ENCODE measurements around the gene NDUFAF2.
A peak's percentile ranks its signal among the peaks of the same experiment; 100 is the strongest.
"Not testable (repeated sequence)": the region's sequence is repeated elsewhere in the genome, so short reads cannot be mapped to it uniquely, and the experiment has no call there.

NDUFAF2 gene

DNA sequence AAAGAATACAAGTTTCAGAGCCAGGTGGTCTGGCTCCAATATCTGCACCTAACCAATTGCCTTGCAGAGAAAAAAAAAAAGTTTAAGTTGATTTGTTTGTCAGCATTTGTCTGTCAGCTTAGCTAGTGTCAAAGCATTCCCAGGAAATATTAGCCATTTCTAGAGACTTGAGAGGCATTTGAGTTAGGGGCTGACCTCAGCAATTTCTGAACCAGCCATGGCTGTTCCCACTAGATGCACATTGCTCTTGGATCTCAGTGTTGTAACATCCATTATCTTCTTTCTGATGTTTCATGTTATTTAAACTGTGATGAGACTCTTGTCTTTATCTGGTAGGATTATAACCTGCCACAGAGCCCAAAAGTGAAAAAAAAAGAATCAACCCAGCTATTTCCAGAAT lies 102.3 kb downstream of the NDUFAF2 start:
- DNase-seq (ENCODE audit: low read depth in 2 of 3, low spot score in 1 of 3) = no peak

DNA sequence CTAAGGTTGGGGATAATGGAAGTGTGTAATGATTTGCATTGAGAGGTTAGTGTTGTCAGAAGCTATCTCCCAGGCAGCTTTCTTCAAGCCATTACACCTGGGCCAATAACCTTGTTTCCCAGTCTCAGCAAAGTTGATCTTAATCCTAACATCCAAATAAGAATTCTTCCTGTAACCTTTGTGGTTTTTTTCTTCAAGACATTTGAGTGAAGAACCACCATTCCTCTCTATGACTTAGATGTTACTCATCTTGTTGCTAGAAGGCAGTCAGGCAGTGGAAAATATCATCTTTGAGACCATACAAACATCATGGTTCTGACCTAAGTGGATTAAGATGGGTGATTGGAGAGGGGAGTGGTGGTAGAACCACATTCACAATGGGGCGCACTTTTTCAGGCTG lies 103.5 kb downstream of the NDUFAF2 start:
- DNase-seq (ENCODE audit: low read depth in 2 of 3, low spot score in 1 of 3) = no peak

DNA sequence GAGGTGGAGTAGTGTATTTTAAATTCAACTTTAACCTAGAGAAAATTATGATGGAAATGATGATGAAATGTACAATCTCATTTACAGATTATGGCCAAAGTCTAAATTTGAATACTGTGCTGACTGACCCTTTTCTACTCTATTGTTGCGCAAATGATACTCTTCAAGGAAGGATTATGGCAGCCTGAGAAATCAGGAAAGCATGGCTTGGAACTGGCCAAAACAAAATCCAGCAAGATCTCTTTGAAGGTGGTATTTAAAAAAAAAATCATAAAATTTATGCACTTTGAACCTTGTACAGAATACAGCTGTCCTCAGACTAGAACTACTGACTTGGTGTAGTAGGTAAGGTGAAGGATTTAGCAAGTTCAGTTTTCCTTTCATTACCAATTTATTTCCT lies 105.3 kb downstream of the NDUFAF2 start:
- no peak for DNase-seq (ENCODE audit: low read depth in 2 of 3, low spot score in 1 of 3)

DNA sequence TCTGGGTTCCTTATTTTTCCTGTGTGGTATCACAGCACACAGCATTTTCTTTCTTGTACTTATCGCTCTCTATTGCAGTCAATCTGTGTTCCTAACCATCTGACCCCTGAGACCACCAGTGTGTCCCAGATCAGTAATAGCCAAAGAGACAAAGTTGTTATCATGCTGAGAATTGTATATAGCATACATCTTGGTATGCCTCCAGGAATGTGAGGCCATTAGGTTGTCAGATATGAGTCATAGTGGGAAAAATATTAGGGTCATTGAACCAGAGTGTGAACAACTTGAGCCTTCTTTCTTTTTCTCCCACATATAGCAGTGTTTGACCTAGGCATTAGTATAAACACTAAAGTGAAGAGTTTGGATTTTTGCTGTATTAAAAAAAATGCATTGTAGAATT lies 106.3 kb downstream of the NDUFAF2 start:
- DNase-seq (ENCODE audit: low read depth in 2 of 3, low spot score in 1 of 3) = no peak

DNA sequence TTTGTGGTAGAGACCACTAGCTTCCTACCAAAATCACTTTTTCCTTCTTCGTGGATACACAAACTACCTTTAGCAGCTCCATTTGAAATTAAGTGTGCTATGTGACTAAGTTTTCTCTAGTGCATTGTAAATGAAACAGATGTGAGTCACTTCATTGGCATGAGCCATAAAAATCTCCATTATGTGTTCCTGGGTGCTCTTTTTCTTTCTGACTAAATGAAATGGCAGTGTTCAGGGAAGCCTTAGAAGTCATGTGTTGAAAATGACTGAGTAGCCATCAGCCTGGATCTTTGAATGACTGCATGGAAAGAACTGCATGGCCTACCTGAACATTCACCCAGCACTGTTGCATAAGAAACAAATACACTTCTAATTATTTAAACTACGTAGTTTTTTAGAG lies 107.9 kb downstream of the NDUFAF2 start:
- DNase-seq (ENCODE audit: low read depth in 2 of 3, low spot score in 1 of 3) = no peak

DNA sequence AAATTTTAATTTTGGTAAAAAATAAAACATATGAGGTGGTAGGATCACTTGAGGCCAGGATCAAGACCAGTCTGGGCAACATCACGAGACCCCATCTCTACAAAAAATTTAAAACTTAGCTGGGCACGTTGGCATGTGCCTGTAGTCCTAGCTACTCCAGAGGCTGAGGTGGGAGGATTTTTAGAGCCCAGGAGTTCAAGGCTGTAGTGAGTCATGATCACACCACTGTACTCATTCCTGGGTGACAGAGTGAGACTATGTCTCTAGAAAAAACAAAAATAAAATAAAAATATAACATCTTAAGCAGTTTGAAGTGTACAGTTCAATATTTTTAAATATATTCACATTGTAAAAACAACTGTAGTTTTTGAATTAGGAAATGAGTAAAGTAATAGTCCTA lies 108.9 kb downstream of the NDUFAF2 start:
- DNase-seq (ENCODE audit: low read depth in 2 of 3, low spot score in 1 of 3) = no peak

DNA sequence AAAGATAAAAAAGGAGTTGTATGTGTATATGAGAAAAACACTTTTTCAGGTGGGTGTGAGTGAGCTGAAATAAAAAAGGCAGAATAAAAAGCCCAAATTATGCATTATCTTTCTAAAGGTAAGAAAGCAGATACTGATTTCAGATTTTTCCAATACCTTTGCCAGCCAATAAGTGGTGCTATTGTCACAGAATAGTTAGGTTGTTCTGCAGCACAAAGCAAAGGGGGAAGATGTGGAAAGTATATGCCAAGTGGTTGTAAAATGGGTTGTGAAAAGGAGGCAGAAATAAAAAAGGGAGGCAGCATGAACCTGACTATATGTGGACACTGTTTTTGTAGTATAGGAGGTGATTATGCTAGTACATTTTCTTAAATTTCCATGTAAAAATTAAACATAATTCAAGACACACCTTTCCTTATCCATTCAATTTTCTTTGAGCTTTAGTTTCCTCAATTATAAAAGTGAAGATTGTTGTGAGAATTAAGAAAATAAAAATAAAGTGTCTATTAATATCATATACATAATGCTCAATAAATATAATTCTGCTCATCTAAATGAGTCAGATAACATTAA lies 110.5 kb downstream of the NDUFAF2 start:
- DNase-seq (ENCODE audit: low read depth in 2 of 3, low spot score in 1 of 3) = peak in 1 of 3 donors; percentile 5

DNA sequence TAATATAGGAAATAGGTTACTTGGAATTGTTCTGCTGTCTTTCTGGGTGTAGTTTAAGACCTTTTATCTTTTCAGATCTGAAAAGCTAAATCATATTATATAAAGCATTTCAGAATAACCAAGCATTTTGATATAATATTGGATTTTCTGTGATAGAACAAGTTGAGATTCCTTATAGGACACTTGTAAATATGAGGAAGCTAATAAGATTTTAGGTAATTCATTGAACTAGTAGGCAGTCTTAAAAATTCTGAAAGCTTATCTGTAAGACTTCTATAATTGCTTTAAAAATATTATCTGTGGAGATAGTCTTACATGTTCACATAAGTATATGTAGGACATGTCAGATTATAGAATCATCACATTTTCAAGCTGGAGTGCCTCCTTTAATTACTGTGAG lies 114.5 kb downstream of the NDUFAF2 start:
- DNase-seq (ENCODE audit: low read depth in 2 of 3, low spot score in 1 of 3) = no peak

DNA sequence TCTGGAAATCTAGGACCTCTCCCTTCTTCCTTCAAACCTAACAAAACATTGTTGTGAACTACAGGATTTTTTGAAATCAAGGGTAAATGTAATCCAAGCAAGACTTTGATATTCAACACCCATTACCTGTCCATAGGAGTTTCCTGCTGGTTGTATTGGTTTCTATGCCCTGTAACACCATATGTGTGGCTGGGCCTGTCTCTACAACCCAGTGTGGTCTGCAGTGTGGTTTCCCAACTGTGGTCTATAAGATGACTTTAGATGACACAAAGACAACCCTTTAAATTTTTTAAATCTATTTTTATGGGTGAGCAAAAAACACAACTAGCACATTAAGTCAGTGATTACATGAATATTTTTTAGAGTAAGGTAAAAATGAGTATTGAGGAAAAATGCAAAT lies 124.1 kb downstream of the NDUFAF2 start:
- DNase-seq (ENCODE audit: low read depth in 2 of 3, low spot score in 1 of 3) = no peak

DNA sequence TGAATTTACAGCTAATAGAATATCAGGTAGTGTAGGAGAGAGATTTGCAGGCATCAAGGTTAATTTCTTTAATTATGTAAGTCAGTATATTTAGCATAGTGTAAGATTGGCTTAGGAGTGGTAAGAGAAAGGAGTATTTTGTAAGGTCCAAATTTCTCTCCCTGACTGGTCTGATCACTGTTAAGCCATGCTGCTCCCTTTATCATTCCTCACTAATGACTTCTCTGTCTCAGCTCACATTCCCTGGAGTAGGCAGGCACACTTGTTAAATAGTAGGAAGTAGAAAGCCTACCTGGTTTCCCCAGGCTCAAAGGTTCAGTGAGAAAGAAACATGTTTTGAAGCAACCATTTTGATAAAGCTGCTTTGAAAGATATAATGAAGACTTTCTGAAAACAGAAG lies 126.5 kb downstream of the NDUFAF2 start:
- DNase-seq (ENCODE audit: low read depth in 2 of 3, low spot score in 1 of 3) = no peak

DNA sequence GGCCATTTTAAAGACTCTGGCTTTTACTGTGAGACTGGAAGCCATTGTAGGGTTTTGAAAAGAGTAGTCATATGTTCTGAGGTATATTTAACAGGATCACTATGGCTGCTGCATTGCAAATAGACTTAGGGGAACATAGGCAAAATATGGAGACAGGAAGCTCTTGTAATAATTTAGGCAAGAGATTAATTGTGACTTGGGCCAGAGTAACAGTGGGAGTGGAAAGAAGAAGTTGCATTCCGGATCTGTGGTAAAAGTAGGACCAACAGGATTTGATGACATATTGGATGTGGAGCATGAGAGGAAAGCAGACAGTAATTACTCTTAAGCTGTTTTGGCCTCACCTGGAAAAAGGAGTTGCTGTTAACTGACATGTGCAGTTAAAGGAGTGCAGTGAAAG lies 131.6 kb downstream of the NDUFAF2 start:
- no peak for DNase-seq (ENCODE audit: low read depth in 2 of 3, low spot score in 1 of 3)

DNA sequence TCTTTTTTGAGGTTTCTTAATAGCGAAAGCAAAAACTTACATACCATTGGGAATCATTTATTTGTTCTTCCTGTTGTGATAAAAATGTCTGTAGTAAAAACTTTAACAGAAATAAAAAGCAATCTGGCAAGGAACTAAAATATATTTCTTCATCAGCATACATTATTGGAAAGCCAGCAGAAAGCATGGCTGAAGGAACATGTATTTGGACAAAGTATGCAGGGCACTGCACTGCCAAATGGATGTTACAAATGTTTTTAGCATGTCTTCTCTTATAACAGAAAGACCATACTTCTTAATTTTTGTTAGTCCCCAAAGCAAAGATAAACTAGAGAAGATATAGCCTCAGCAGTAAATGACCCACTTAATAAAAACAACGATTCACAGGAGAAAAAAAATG lies 136.7 kb downstream of the NDUFAF2 start:
- no peak for DNase-seq (ENCODE audit: low read depth in 2 of 3, low spot score in 1 of 3)

DNA sequence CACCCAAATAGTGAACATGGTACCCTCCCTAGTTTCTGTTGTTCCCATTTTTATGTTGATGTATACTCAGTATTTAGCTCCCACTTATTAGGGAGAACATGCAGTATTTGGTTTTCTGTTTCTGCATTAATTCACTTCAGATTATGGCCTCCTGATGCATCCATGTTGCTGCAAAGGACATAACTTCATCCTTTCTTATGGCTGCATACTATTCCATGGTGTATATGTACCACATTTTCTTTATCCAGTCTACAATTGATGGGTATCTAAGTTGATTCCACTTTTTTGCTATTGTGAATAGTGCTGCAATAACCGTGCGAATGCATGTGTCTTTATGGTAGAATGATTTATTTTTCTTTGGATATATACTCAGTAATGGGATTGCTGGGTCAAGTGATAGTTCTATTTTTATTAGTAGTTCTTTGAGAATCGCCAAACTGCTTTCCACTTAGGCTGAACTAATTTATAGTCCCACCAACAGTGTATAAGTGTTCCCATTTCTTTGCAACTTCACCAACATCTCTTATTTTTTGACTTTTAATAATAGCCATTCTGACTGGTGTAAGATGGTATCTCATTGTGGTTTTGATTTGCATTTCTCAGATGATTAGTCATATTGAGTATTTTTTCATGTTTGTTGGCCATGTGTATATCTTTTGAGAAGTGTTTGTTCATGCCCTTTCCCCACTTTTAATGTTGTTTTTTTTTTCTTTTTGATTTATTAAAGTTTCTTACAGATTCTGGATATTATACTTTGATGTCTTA lies 137.7 kb downstream of the NDUFAF2 start:
- no peak for DNase-seq (ENCODE audit: low read depth in 2 of 3, low spot score in 1 of 3)

DNA sequence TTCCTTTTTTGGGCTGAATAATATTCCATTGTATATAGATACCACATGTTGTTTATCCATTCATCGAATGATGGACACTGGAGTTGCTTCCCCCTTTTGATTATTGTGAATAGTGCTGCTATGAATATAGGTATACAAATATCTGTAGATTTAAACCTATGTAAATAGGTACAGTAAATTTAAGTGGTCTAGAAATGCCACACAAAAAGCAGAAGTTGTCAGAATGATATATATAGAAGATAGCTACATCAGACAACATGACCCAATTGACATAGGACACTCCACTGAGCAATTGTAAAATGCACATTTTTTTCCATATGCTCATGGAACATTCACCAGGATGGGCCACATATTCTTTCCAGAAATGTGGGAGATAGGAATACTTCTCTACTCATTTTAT lies 139.7 kb downstream of the NDUFAF2 start:
- DNase-seq (ENCODE audit: low read depth in 2 of 3, low spot score in 1 of 3) = no peak

DNA sequence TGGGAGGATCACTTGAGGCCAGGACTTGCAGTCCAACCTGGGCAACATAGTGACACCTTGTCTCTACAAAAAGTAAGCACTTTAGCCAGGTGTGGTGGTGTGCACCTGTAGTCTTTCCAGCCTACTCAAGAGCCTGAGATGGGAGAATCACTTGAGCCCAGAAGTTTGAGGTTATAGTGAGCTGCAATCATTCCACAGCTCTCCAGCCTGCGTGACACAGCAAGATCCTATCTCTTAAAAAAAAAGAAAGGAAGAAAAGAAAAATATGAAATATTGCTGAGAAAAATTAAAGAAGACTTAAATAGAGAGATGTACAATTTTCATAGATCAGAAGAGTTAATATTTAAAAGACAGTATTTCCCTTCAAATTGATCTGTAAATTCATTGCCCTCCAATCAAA lies 140.9 kb downstream of the NDUFAF2 start:
- no peak for DNase-seq (ENCODE audit: low read depth in 2 of 3, low spot score in 1 of 3)

DNA sequence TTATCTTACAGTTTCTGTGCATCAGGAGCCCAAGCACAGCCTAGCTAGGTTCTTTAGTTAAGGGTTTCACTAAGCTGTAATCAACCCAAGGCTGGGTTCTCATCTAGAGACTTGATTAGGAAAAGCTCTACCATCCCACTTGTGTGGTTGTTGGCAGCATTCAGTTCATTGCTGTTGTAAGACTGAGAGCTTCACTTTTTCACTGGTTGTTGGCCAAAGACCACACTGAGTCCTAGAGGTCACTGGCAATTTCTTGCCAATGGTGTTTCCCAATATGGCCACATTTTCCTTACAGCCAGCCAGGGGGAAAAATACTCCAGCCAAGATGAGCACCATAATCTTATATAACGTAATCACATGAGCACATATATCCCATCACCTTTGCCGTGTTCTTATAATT lies 142.9 kb downstream of the NDUFAF2 start:
- no peak for DNase-seq (ENCODE audit: low read depth in 2 of 3, low spot score in 1 of 3)

DNA sequence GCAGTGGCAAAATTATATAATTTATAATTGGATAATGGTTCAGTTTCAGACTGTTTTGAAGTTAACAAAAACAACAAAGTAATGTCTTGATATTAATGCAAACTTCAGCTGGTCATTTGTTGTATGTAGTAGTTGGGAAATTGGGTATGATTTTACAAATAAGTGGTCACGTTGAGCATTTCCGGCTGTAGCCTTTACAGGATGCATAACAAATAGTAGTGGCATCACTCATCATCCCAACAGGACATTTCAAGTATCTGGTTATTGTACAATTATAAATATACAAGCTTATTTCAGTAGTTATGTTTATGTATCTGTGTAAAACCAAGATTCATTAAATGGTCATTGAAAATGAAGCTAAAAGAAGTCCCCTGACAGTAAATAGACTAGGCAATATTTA lies 144.3 kb downstream of the NDUFAF2 start:
- no peak for DNase-seq (ENCODE audit: low read depth in 2 of 3, low spot score in 1 of 3)

DNA sequence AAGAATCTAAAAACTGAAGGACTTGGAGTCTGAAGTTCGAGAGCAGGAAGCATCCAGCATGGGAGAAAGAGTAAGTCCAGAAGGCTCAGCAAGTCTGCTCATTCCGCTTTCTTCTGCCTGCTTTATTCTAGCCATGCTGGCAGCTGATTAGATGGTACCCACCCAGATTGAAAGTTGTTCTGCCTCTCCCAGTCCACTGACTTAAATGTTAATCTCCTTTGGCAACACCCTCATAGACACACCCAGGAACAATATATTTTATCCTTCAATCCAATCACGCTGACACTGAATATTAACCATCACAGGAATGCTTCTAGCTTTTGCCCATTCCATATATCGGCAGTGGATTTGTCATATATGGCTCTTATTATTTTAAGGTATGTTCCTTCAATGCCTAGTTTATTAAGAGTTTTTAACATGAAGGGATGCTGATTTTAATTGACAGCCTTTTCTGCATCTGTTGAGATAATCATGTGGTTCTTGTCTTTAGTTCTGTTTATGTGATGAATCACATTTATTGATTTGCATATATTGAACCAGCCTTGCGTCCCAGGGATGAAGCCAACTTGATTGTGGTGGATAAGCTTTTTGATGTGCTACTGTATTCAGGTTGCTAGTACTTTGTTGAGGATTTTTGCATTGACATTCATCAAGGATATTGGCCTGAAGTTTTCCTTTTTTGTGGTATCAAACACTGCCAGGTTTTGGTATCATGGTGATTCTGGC lies 148.2 kb downstream of the NDUFAF2 start:
- DNase-seq (ENCODE audit: low read depth in 2 of 3, low spot score in 1 of 3) = not testable (repeated sequence)

DNA sequence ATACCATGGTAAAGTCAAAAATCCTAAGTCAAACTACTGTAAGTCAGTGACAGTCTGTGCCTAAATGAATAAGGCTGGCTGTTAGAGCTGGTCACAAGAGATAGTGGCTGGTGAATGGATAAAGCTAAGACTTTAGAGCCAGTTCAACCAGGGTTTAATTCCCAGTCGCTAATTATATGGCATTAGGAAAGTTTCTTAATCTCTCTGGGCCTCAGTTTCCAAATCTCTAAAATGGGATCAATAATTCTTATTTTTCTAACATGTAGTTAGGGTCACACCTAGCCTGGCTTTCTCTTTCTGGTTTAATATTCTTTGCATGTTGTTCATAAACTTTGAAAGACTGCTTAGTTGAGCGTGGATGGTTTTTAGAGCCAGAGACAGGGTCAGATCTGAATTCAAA lies 152.5 kb downstream of the NDUFAF2 start:
- no peak for DNase-seq (ENCODE audit: low read depth in 2 of 3, low spot score in 1 of 3)

DNA sequence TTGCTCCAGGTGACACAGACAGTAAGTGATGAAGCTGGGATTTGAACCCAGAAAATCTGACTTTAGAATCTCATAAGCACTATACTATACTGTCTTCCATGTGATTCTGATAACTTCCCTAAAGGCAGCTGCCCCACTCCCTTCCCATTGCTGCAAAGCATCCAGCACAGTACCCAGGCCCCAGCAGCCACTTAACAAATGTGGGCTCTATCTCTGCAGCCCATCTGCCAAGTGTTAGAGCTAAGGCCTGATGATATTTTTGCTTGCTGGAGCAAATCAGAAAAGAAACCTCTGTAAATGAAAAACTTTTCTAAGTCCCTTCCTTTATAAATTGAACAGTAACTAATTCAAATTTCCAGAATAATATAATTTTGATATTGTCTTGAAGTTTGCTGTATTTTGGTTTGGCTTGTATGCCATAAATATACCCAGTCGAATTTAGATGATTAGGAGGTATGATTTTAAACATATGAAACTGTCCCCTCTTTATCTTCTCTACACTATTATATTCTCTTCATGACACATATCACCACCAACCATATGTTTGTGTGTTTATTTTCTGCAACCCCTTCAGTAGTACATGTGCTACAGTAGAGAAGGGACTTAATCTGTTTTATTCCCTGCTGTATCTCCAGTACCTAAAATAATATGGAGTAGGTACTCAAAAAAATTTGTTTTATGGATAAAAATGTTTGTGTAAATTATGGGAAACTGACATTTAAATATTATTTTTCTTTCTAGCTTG lies 153.4 kb downstream of the NDUFAF2 start:
- no peak for DNase-seq (ENCODE audit: low read depth in 2 of 3, low spot score in 1 of 3)

DNA sequence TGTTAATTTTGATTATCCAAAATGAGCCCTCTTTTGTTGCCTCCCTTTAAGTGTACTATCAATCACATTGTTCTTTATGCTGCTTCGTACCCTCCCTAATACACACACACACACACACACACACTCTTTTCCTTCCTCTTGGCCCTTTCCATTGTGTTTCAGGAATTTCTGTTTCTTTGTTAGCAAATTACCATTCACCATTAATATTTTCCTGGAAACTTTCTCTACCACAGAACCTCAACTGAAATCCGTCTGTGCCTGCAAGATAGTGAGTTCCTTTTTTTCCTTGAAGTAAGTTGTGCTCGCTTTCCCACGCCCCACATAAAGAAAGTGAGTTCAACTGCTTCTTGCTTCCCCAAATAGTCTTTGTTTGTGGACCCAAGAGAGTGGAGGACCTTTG lies 155.4 kb downstream of the NDUFAF2 start:
- no peak for DNase-seq (ENCODE audit: low read depth in 2 of 3, low spot score in 1 of 3)

DNA sequence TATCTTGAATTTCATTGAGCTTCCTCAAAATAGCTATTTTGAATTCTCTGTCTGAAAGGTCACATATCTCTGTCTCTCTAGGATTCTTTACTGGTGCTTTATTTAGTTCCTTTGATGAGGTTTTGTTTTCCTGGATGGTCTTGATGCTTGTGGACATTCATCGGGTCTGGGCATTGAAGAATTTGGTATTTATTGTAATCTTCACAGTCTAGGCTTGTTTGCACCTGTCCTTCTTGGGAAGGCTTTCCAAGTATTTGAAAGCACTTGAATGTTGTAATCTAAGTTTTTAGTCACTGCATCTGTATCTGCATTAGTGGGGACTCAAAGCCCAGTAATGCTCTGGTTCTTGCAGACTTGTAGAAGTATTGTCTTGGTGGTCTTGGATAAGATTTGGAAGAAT lies 169.4 kb downstream of the NDUFAF2 start:
- no peak for DNase-seq (ENCODE audit: low read depth in 2 of 3, low spot score in 1 of 3)

All from stimulated activated CD4-positive, alpha-beta T cell treated with anti-CD3 and anti-CD28 coated beads, Interleukin-12 subunit alpha, Interleukin-12 subunit beta, amount 100 ng/mL, for 48 hours (primary cell).